Left lobe of liver (tissue), 2 donors: Measurements from ENCODE around the gene ASIC2. TPM values are rescaled to one million over a fixed set of nuclear protein-coding genes. Genes with fewer than 3 reads are reported as not detected.

ENCODE experiments used
- ATAC-seq: fragments of 200-7000 bp; cut with Tn5 transposase; one replicate; pipeline ENCODE4 v1.9.1; 2020; ENCODE audit warnings: mild to moderate bottlenecking, moderate library complexity
- DNase-seq: peaks from one replicate; pipeline ENCODE4 v3.0.0-alpha.2; 2020; ENCODE audit warnings: low spot score
- total RNA-seq: library from RNA; stranded (reverse); gene quantifications from one replicate; pipeline ENCODE4 v1.2.1, GENCODE V29; 2021
- donor health status: DM: no; HTN: no; CAD: no; lungs with moderate emphysema.
- donor health status: DM: no; HTN: yes; CAD: no.

The ASIC2 gene
- total RNA-seq, 1 donor from 2014 or later, result not detected

DNA sequence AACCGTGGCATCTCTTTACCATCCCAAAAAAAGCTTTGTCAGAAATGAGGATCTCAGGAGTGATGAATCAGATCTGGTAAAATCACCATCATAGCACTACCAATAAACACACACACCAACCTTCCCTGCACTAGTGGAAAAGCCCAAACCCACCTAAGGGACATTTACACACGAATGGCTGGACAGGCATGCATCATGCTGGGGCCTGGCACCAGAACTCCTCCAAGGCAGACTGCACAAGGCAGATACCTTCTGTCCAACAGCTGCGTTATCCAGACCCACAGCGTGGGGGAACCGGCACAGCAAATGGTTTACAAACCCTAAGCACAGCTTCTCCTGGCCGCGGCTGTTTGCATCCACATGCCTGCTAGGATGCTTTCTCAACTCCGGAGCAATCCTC lies 2.8 kb downstream of the ASIC2 start:
- DNase-seq (no peak), ATAC-seq (no peak)

DNA sequence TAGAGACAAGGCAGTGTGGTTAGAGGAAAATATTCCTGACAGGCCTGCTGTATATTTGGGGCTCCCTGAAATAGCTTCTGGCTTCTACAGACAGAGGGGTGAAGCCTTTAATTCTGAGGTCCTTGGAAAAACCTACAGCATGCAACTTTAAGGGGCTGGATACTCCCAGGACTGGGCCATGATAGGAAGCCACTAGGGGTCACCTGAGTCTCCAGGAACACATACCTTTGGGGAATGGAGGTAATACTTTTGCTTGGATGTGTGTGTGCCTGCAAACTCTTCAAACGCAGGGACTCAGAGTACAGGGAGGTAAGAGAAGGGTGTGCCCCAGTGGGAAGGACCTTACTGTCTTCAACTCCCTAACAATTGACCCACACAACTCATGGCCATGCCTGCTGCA lies 4.1 kb downstream of the ASIC2 start:
- no peak for DNase-seq
- no peak for ATAC-seq

DNA sequence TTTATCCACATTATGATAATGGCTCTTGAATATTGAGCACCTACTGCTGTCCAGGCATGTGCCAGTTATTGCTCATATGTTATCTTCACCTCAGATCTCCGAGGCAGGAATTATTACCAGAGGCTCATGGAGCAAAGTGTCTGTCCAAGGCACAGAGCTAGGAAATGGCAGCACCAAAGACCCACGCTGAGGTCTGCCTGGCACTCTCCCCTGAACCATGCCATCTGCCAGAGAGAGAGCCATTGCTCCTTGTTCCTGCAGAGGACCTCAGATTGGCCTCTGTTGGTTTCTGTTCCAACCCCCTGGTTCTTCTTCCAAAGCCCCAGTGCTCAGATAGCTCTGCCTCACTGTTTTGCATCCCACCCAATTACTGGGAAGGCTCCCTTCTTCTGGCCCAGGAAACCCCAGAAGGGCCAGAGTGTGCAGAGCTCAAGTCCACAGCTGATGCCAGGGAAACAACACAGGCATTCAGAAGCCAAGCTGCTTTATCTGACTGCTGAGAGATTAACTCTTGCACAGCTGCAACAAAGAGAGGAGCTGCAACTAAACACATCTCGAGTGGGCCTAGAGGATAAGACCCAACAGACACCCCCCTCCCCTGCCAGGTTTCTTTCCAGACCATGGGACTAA lies 5.9 kb downstream of the ASIC2 start:
- no peak for DNase-seq
- ATAC-seq, result no peak

DNA sequence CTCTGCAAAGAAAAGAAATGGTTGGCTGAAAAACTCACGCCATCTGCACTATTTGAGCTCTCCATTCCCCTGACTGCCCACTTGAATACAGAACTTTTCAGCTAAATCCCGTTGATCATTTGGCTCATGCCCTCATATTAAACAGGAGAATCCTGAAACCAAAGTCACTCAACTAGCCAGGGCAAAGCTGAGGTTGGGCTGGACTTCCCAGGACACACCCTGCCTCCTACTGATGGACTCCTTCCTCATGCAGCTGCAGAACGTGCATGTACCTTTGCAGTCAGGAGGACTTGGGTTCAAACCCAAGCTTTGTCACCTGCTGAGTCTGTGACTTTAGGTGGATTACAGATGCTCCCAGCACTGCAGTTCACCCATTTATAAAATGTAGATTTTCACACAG lies 7.7 kb downstream of the ASIC2 start:
- no peak for DNase-seq
- ATAC-seq, result no peak

DNA sequence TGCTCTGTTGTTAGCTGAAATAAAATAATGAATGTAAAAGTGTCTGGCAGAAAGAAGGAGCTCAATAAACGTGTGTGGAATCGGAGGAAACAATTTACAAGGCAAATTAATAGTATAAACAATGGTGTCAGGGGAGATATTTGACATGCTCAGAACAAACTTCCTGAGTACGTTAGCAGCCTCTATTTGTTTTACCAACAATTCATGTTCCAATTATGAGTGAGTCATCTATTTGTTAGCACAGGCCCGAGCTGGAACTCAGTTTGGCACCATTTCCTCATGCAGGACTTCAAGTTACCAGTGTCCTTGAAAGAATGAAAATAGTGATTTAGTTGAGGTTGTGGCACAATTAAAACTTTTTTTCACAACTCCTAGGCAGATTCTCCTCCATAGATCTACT lies 9.1 kb downstream of the ASIC2 start:
- ATAC-seq, result no peak
- no peak for DNase-seq

DNA sequence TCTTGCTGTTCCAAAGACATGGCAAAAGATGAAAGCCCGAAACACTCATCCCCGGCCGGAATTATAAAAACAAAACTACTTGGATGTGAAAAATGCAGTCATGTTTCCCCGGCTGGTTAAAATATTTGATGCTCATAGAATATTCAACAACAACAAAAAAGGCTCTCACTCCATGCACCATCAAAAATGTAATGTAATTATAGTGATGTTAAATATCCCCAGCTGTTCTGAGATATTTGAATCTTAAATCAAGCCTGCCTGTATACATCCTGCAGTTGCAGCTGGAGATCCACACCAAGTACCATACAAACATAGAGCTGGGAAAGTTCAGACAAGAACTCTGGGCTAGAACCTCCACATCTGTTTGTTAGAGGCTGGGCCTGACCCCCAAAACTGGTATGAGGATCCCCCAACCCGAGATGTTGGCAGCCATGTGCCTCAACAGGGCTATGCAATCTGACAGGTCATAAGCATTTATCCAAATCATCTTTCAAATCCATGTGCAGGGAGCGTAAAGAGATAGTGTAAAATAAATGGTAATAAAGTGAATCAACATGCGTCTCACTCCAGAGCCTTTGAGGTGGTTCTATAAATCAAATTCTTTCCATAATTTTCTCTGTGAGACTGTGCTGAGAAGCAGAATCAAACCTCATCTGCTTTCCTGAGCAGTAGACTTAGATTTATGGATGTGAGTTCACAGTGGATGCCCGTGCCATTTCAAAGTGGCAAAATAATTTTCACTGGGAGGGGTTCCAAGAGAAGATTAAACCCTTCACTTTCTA lies 12.7 kb downstream of the ASIC2 start:
- no peak for DNase-seq
- no peak for ATAC-seq

DNA sequence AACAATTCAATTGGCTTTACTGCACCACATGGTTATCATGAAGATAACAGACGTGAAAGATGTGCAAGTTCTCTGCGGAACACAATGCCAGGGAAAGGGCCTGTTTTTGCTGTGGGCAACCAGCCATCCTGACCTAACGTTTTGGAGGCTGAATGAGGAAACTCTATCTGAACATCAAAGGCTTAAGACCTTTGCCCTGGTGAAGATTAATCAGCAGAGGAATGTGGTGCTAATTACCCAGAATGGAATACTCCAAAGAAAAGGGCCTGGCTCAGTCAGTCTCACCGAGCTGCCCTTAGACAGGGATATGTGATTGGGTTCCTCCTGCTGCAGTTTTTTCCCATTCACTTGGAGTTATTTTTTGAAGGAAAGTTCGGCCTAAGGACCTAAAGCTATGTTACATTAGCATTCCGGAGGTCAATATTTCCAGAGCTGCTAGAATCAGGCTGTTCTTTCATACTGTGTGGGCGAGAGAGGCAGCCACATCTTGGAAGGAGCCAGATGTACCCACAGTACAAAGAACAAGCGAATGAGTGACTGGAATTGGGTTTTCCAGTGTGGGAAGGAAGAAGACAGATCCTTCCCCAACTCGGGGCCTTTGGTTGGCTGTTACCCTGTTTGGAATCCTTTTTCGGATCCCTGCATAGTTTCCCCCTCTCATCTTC lies 15.5 kb downstream of the ASIC2 start:
- no peak for ATAC-seq
- DNase-seq, result no peak

DNA sequence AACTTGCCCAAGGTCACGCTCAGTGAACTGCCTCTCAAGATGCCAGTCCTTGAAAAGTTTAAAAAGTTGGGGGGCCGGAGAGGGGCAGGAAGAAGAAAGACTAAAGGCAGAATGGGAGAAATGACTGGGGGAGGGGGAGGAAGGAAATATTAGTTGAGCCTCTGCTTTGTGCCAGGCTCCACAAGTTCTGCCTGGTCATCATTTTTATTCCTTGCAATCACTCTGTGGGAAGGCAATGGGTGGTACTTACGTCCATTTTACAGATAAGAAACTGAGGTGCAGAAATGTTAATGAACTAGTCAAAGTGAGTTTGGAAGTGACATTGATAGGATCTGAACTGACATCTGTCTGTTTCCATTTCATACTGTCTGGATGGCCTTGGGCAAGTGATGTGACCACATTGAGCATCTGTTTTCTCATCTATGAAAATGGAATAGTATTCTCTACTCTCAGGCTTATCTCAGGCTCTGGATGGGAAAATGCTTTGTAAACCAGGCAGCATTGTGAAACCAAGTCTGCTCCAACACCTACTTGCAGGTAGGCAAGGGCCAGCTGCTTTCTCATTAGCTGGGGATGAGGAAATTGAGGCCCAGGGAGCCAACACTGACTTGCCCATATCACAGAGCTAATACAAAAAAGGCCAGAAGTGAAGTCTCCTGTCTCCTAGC lies 19.2 kb downstream of the ASIC2 start:
- DNase-seq, result no peak
- no peak for ATAC-seq

DNA sequence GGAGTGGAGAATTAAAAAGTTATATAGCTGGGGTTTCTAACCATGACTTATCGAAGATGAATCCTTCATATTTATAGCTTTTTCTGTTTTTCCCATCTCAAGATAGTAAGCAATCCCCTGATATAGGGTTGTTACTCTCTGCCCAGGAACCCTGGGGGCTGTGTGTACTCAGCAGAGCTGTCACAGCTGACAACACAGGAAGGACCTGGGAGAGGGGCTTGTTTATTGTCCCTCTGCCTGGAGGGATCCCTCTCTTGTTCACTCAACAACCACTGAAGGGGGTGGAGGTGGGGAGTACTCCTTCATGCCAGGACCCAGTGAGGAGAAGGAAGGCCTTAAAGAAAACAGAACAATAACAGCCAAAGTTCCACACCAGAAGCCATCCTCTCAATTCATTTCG lies 19.8 kb downstream of the ASIC2 start:
- DNase-seq, result no peak
- no peak for ATAC-seq

DNA sequence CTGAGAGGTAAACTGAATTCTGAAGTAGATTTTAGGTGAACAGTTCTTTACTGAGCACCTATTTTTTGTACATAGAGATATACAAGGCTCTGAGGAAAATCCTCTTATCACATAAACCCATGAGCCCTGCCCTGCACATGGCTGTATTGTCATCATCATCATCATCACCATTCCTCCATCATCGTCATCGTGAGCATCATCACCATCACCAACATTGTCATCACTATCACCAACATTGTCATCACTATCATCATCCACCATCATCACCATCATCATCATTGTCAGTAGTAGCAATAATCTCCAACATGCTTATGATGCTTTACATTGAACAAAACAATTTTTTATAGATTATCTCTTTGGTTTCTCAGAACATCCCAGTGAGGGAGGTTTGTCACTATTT lies 20.7 kb downstream of the ASIC2 start:
- no peak for DNase-seq
- ATAC-seq, result no peak

DNA sequence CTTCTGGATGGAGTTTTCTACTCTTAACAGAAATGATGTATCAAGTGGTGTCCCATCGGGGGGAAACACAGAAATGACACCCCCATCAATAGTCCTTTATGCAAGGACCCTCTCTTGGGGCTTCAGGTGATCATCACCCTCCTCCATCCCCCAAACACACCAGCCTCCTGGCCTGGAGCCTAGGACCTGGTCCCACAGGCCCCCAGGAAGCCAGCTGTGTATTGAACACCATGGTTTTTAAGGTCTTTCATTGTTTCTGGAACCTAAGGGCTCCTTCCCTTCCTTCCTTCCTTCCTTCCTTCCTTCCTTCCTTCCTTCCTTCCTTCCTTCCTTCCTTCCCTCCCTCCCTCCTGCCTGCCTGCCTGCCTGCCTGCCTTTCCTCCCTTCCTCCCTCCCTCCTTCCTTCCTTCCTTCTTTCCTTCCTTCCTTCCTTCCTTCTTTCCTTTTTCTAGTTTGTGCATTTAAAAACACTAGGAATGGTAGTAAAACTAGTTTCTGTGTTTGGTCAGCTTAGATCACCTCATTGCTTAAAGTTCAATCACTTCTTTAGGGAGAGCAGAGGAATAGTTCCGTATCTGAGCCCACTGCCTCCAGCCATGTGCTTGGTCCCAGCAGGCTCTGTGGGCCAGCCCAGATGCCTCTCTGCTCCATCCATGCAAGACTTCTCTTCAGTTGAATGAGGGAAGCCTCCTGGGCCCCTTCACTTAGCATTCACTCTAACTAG lies 23.6 kb downstream of the ASIC2 start:
- DNase-seq (no peak), ATAC-seq (no peak)

DNA sequence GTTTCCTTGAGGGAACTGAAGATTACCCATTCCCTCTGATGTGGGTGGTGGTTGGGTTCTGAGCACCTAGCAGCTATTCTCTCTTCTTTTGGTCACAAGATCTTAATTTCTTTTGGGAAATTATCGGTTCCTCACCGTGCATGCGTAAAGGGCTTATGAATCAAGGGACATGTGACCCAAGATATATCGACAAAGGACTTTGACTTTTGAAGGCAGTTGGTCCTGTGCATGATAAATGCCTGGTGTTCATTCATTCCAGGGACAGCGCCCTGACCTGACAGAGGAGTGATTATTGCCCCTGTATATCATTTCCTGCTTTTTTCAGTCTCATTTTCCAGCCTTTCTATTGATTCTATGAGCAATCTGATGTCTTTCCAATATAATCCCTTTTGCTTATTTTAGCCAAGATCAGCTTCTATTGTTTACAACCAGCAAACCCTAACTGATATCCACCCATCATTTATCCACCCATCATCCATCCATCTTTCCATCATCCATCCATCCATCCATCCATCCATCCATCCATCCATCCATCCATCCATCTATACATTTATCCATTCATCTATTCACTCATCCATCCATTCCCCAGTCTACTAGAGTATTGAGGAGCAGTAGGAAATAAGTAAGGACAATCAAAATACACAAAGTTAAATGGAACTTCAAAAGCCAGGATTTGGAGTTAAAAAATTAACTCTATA lies 25.1 kb downstream of the ASIC2 start:
- no peak for DNase-seq
- no peak for ATAC-seq

DNA sequence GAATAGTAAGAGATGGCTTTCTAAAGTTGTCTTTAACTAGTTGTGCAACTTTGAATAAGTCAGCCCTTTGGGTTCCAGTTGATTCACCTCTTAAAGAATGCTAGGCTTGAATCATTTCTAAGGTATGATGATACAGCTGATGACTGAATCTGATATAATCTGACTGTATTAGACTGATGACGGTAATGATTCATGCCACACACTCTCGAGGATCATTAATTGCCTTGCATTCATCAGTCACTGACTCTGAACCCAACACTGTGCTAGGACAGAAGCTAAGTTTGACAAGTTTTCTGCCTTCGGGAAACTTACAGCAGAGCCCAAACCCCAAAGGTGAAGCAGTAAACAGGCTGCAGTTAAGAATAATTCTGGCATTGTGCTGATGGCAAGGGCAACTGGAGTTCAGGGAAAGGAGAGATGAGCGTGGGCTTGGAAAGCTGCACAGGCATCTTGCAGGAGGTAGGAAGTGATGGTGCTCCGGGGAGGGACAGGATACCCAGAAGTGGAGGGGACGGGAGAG lies 25.8 kb downstream of the ASIC2 start:
- no peak for ATAC-seq

DNA sequence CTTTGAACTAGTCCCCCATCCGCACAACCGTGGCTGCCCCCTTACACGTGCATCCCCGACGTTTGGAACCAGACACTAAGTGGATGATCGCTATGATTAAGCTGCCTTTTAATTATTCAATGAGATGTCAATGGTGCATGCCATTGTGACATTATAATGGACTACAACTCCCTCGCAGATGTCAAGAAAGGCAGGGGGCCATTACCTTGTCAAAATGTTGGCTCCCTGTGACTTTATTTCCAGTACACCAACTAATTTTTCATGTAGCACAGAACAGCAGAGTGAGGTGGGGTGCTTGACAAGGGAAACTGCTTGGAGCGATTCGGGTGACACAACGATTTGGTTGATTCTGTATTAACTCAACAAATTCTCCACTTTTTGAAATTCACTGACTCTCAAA lies 26.5 kb downstream of the ASIC2 start:
- ATAC-seq (no peak), DNase-seq (no peak)

More for the DNA sequence above, 25.8 kb downstream of the ASIC2 start:
- no peak for DNase-seq

DNA sequence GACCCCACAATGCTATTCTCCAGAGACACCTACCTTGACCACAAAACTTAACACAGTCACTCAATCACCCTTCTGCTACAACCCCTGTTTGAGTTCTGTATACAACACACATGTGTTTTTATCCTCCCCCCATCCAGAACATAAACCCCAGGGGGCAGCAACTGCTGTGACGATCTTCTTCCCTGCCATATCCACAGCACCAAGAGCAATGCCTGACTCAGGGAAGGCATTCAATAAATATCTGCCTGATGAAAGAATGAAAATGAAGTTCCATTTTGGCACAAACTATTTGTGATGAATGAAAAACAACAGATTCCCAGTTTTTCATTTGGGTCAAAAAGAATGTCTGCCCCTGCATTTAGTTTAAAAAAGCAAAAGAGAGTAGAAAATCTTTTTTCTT lies 27.0 kb downstream of the ASIC2 start:
- DNase-seq (no peak), ATAC-seq (no peak)

DNA sequence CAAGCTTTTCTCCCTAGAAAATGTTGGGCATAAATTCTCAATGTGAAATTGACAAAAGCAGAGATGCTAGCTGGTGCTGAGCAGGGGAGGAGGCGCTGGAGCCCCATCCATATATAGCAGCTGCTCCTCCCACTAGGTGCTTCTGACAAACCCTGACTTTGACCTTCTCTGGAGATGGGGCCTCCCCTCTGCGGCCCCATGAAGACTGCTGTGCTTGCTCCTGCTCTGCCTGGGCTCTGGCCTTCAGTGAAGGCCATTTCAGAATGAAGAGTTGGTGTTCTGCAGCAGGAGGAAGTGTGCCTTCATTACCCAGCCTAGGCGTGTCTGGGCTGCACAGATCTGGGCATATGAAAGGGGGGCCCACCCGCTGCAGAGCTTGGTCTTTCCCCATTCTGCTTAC lies 29.7 kb downstream of the ASIC2 start:
- ATAC-seq, result no peak

DNA sequence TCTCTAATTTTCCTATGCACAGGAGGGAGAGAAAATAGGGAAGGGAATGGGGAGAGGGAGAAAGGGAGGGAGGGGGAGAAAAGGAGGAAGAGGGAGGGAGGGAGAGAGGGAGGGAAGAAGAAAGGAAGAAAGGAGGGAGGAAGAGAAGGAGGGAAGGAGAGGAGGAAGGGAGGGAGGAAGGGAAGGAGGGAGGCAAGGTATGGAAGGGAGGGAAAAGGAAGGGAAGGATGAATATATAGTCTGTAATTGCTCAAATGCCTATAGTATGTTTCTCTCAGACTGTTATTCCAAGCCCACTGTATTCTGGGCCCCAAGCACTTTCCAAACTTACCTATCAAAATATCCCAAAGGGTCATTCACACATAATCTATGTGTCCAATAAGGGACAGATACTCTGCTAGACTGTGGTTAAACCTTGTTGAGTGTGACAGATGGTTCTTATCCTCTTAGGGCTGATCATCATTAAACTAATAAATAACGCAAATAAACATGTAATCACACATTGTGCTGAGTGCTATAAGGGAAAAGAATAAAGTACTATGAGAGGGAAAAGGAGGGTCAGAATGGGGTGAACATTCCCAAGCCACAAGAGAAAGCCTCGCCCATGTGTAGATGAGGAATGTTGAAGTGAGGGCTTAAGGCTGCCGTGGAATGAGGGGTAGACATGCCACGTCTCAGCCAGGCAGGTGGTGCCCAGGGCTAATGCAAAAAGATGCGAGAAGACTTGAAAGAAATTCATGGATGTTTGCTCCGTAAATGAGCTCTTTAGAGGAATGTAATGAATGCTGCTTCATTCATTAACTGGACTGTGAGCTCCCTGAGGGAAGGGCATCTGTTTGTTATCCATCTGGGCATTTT lies 30.6 kb downstream of the ASIC2 start:
- ATAC-seq, result no peak
- DNase-seq, result no peak

More for the DNA sequence above, 29.7 kb downstream of the ASIC2 start:
- DNase-seq, result no peak

DNA sequence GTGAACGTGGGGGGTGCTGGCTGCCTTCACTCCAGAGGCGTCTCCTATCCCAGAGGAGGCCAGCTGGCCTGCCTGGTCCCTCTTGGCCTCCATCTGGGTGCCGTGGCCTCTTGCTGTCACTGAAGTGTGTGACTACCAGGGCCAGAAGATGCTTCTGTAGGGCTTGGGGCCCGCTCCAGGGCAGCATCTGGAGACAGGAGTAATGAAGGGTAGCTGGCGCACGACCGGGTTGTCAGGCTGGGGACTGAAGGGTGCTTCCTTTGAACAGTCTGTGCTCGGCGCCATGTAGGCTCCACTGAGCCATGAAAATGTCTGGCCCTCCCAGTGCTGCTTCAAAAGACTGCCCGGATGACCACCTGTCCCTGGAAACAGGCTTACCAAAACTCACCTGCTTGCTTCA lies 31.3 kb downstream of the ASIC2 start:
- ATAC-seq, result no peak
- no peak for DNase-seq

DNA sequence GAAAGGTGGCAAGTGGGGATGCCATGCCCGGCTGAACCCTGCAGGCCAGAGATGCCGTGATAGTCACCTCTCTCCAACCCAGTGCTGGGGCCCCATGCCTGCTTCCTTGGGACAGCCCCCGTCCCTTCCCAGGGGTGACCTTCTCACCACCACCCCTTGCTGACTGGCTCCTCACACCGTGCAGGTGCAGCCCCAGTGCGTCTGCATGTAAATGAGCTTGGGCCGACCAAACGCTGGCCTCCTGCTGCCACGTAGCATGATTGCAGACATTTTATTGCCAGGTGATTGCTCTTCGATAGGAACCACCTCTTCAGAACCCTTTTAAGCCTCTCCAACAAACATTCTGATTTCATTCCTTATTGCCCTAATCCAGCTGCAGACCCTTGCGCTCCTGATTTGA lies 32.5 kb downstream of the ASIC2 start:
- ATAC-seq (no peak), DNase-seq (no peak)
